ENCODE measurements around the gene ADORA3.
"Not testable (repeated sequence)": the region's sequence is repeated elsewhere in the genome, so short reads cannot be mapped to it uniquely, and the experiment has no call there.

ADORA3 gene

GRCh38 chr1:111503585-111504060 lies at the start of gene ADORA3, which contains the start of gene TMIGD3:
Gene ADORA3 (minus strand): TSS chr1:111503633. CDS start chr1:111503354, 279 bp downstream.
Gene TMIGD3 (minus strand): TSS chr1:111503633. CDS start chr1:111503354, 279 bp downstream.
- Histone ChIP-seq H3K4me3 (ENCODE audit: low read depth, low read length) (no peak within 1 kb of the TSS), H3K27me3 (replicated peaks) (no peaks in the 10 kb centered on the region), H3K27ac (no peak within 1 kb of the TSS), H3K36me3 (replicated peaks) (no peaks in the 10 kb centered on the region)
- TF ChIP-seq, protein P1, sequence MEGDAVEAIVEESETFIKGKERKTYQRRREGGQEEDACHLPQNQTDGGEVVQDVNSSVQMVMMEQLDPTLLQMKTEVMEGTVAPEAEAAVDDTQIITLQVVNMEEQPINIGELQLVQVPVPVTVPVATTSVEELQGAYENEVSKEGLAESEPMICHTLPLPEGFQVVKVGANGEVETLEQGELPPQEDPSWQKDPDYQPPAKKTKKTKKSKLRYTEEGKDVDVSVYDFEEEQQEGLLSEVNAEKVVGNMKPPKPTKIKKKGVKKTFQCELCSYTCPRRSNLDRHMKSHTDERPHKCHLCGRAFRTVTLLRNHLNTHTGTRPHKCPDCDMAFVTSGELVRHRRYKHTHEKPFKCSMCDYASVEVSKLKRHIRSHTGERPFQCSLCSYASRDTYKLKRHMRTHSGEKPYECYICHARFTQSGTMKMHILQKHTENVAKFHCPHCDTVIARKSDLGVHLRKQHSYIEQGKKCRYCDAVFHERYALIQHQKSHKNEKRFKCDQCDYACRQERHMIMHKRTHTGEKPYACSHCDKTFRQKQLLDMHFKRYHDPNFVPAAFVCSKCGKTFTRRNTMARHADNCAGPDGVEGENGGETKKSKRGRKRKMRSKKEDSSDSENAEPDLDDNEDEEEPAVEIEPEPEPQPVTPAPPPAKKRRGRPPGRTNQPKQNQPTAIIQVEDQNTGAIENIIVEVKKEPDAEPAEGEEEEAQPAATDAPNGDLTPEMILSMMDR (IDR thresholded peaks at IDR 0.05; ENCODE audit: low read depth, low read length, missing control alignments) = no peak
- in situ Hi-C loops (cut with HindIII; ENCODE audit: low pct_ligation_motif_present, low sequenced_read_pairs) = no loop called here
- no peak for DNase-seq

GRCh38 chr1:111553196-111553595 lies 49.8 kb upstream of the ADORA3 start:
- H3K4me3 ChIP-seq (ENCODE audit: low read depth, low read length) = no peak overlapping the region
- in situ Hi-C loops (cut with HindIII; ENCODE audit: low pct_ligation_motif_present, low sequenced_read_pairs) = no loop called here
- no peaks in the 10 kb centered on the region for H3K27me3 ChIP-seq (replicated peaks)
- peak overlapping the region; percentile 60 for H3K27ac ChIP-seq
- TF ChIP-seq, protein P1 (IDR thresholded peaks at IDR 0.05; ENCODE audit: low read depth, low read length, missing control alignments) = no peak
- H3K36me3 ChIP-seq (replicated peaks) = no peaks in the 10 kb centered on the region
- DNase-seq = peak; percentile 75

GRCh38 chr1:111552587-111552986 lies 49.2 kb upstream of the ADORA3 start:
- TF ChIP-seq, protein P1 (IDR thresholded peaks at IDR 0.05; ENCODE audit: low read depth, low read length, missing control alignments) = no peak
- no peak for DNase-seq
- Histone ChIP-seq H3K36me3 (replicated peaks) (no peaks in the 10 kb centered on the region), H3K27ac (no peak overlapping the region), H3K4me3 (ENCODE audit: low read depth, low read length) (no peak overlapping the region), H3K27me3 (replicated peaks) (no peaks in the 10 kb centered on the region)
- in situ Hi-C loops (cut with HindIII; ENCODE audit: low pct_ligation_motif_present, low sequenced_read_pairs) = no loop called here

DNA sequence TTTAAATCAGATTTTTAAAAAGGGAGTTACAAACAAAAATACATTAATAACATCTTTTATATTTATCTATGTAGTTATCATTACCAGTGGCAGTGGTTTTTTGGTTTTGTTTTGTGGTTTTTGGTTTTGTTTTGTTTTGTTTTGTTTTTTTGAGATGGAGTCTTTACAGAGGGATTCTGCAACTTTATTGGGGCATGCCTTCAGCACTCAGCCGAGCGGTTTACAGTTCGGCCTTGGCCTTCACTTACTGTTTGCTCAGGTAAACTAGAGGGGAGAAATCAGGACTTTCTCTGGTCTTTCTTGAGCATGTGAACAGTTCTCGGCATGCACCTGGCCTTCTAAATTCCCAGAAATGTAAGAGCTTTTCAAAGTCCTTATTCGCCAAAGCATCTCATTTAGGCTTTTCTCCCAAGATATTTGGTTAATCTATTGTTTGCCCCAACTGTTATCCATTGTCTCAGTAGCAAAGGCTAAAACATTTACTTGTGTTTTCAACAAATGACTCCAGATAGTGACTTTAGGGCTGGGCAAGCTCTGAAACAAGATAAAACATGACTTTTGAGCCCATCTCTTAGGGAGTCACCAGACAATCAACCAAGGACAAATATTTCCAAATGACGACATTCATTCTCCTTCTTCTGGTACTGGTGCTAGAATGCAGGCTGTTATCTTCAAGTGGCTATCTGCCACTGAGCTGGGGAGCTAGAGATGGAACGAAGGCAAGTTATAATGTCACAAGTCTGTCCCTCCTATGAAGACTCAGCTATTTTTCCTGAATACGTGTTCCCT lies 48.4 kb upstream of the ADORA3 start:
- Histone ChIP-seq H3K27me3 (replicated peaks) (no peaks in the 10 kb centered on the region), H3K4me3 (ENCODE audit: low read depth, low read length) (no peak overlapping the region), H3K36me3 (replicated peaks) (no peaks in the 10 kb centered on the region), H3K27ac (no peak overlapping the region)
- in situ Hi-C loops (cut with HindIII; ENCODE audit: low pct_ligation_motif_present, low sequenced_read_pairs) = no loop called here
- no peak for DNase-seq
- TF ChIP-seq, protein P1 (IDR thresholded peaks at IDR 0.05; ENCODE audit: low read depth, low read length, missing control alignments) = no peak

DNA sequence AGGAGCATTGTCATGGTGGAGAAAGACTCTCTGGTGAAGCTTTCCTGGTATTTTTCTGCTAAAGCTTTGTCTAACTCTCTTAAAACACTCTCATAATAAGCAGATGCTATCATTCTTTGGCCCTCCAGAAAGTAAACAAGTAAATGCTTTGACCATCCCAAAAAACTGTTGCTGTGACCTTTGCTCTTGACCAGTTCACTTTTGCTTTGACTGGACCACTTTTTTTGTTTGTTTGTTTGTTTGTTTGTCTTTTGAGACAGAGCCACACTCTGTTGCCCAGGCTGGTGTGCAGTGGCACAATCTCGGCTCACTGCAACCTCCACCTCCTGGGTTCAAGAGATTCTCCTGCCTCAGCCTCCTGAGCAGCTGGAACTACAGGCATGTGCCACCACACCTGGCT lies 44.4 kb upstream of the ADORA3 start:
- H3K4me3 ChIP-seq (ENCODE audit: low read depth, low read length); H3K27me3 ChIP-seq (replicated peaks); H3K36me3 ChIP-seq (replicated peaks); in situ Hi-C loops (cut with HindIII; ENCODE audit: low pct_ligation_motif_present, low sequenced_read_pairs); DNase-seq; H3K27ac ChIP-seq: not testable (repeated sequence)

DNA sequence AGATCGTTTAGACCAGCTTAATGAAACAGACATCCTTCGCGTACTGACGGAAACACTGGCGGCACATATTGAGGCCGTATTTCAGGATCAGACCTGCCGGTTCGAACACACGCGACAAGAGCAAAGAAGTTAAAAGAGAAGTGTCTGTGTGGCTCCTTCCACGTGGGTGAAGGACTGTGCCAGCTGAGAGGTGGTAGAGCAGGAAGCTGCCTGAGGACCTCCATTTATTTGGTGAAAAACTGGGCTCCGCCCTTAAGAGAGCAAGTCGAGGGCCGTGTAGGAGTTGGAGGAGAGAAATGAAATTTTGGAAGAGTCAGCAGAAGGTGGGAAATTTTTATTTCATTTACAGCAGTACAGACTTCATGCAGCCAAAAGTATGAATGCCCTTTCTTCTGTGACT lies 38.8 kb upstream of the ADORA3 start:
- TF ChIP-seq, protein P1 (IDR thresholded peaks at IDR 0.05; ENCODE audit: low read depth, low read length, missing control alignments) = no peak
- Histone ChIP-seq H3K27ac (no peak overlapping the region), H3K27me3 (replicated peaks) (no peaks in the 10 kb centered on the region), H3K36me3 (replicated peaks) (no peaks in the 10 kb centered on the region), H3K4me3 (ENCODE audit: low read depth, low read length) (no peak overlapping the region)
- DNase-seq = no peak
- in situ Hi-C loops (cut with HindIII; ENCODE audit: low pct_ligation_motif_present, low sequenced_read_pairs) = no loop called here

Measured in brain microvascular endothelial cell (primary cell).